ENCODE results near the gene CTAG2.

DNA sequence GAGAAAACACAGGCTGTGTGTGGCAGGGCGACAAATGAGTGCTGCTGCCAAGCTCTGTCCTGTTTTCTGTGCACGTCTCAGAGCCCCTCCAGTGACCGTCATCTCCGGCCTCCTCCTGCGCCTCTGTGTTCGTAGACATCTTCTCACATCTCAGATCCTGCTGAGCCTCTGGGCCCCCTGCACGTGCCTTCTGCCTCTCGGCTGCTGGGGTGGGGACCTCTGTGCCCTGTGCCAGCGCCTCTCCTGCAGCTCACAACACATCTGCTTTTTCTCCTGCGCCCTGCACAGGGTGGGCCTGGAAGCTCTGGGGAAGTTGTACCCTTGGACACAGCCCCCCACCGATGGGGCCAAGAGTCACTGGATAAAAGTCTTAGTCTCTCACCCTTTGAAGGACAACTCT is 2.4 kb upstream of the CTAG2 start:
- TF ChIP-seq, protein P1, sequence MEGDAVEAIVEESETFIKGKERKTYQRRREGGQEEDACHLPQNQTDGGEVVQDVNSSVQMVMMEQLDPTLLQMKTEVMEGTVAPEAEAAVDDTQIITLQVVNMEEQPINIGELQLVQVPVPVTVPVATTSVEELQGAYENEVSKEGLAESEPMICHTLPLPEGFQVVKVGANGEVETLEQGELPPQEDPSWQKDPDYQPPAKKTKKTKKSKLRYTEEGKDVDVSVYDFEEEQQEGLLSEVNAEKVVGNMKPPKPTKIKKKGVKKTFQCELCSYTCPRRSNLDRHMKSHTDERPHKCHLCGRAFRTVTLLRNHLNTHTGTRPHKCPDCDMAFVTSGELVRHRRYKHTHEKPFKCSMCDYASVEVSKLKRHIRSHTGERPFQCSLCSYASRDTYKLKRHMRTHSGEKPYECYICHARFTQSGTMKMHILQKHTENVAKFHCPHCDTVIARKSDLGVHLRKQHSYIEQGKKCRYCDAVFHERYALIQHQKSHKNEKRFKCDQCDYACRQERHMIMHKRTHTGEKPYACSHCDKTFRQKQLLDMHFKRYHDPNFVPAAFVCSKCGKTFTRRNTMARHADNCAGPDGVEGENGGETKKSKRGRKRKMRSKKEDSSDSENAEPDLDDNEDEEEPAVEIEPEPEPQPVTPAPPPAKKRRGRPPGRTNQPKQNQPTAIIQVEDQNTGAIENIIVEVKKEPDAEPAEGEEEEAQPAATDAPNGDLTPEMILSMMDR (conservative IDR thresholded peaks at IDR 0.05; ENCODE audit: low read length) = no peak
- no peak for TF ChIP-seq EZH2phosphoT487 (IDR thresholded peaks at IDR 0.05; ENCODE audit: borderline replicate concordance, low read depth, low read length)
